H1 (cell line): Measurements from ENCODE around the gene KRT7. TPM values are rescaled to one million over a fixed set of nuclear protein-coding genes. Genes with fewer than 3 reads are reported as not detected.

Experiments used
- HDAC2 ChIP-seq, 2 experiments: fragments of 300-600 bp in 1 of 2; sonication (generic) in 1 of 2; IDR thresholded peaks; 2 replicates each; pipeline ENCODE4 v1.6.1; 2011 to 2012; ENCODE audit warnings: low read depth in 2 of 2, low read length in 2 of 2, mild to moderate bottlenecking in 2 of 2, moderate library complexity in 2 of 2, borderline replicate concordance in 1 of 2, inconsistent platforms in 1 of 2
- polyA plus RNA-seq, 7 experiments: library from polyadenylated mRNA; depleted of rRNA in 3 of 7; stranded (reverse) in 5 of 7; unstranded in 2 of 7; fragments of >200 nt in 5 of 7; fragments of 200-250 nt in 2 of 7; gene quantifications; 1 replicate in 5 of 7; 2 replicates in 1 of 7; 4 replicates in 1 of 7; pipeline versions ENCODE4 v1.2.1 to v1.2.3, GENCODE V29; 2011 to 2013; ENCODE audit warnings: missing spikeins in 2 of 7, mixed read lengths in 2 of 7
- total RNA-seq: library from RNA; stranded (reverse); fragmentation: NEBNext Ultra II Directional; extraction: Animal tissue kit (Norgen Biotek cat#: 25700); gene quantifications from 2 replicates; pipeline ENCODE4 v1.2.1, GENCODE V29; 2021

Gene KRT7
- total and polyA plus RNA-seq, 2 of the 8 experiments (the other 6 are each of a cell fraction or from before 2014, with no cell fraction given), result 13.2 to 19.0 TPM

DNA sequence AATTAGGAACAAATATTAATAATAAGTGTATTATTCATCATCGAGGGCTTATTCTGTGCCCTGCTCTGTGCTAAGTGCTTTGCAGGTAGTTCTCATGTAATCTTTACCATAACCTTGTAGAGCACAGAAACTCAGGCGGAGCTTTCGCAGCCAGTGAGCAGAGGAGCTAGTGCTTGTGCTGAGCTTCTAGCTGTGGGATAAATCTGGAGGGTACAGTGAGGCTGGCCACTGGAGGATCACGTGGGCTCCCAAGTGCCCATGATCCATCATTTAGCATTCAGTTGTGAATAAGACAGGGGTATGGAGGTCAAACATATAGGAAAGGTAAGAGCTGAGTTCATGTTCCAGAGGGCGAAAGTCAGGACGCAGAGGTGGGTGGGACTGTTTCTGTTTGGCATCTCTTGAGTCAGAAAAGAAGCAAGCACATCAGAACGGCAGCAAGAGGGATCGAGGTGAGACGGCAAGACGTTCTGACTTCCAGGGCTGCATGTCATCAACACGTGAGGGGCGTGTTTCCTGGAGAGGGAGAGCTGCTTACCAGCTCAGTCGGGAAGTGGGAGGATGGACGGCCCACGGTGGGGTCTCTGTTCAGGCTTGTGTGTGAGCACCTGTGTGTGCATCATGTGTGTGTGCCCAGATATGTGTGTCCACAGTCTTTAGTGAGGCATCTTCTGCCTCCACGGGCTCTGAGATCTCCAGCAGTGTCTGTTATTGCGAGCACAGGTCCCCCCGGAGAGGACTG, 24.4 kb upstream of the KRT7 start (continued):
- TF ChIP-seq HDAC2 (IDR thresholded peaks at IDR 0.05; ENCODE audit: borderline replicate concordance in 1 of 2, low read depth in 2 of 2, low read length in 2 of 2), result no peak
